Skeletal muscle cell (primary cell): ENCODE data around the gene KNL1.
A peak's percentile ranks its signal among the peaks of the same experiment; 100 is the strongest.
"Not testable (repeated sequence)": the region's sequence is repeated elsewhere in the genome, so short reads cannot be mapped to it uniquely, and the experiment has no call there.

Source experiments
- DNase-seq: peaks from one replicate; pipeline ENCODE4 v3.0.0-alpha.2; 2010; ENCODE audit warnings: low read depth
- H3K4me3 ChIP-seq: 2 replicates; pipeline ENCODE4 v1.5.1; 2011; ENCODE audit warnings: low read depth, mild to moderate bottlenecking, control low read depth, low read length, moderate library complexity

The KNL1 gene

GRCh38 chr15:40576914-40577313, 17.1 kb upstream of the KNL1 start:
- not testable (repeated sequence) for DNase-seq, H3K4me3 ChIP-seq

- no peak for DNase-seq
- H3K4me3 ChIP-seq = no peak overlapping the region
Measured at GRCh38 chr15:40578892-40579291, 15.2 kb upstream of the KNL1 start.

GRCh38 chr15:40581796-40582195, 12.3 kb upstream of the KNL1 start:
- DNase-seq, H3K4me3 ChIP-seq: not testable (repeated sequence)

- peak overlapping the region; percentile 18 for H3K4me3 ChIP-seq
- no peak for DNase-seq
Measured at GRCh38 chr15:40582726-40583246, 11.3 kb upstream of the KNL1 start.

GRCh38 chr15:40584191-40584590, 9.9 kb upstream of the KNL1 start:
- DNase-seq = no peak
- H3K4me3 ChIP-seq = no peak overlapping the region

- no peak overlapping the region for H3K4me3 ChIP-seq
- no peak for DNase-seq
Measured at GRCh38 chr15:40590667-40591050, 3.4 kb upstream of the KNL1 start.

GRCh38 chr15:40591389-40591788, 2.7 kb upstream of the KNL1 start:
- no peak overlapping the region for H3K4me3 ChIP-seq
- no peak for DNase-seq

GRCh38 chr15:40593165-40593564, 884 bp upstream of the KNL1 start:
- H3K4me3 ChIP-seq = no peak overlapping the region
- DNase-seq = no peak

GRCh38 chr15:40594429-40594836, 384 bp downstream of the KNL1 start:
- no peak for DNase-seq
- H3K4me3 ChIP-seq = peak overlapping the region; percentile 66

- DNase-seq = no peak
- peak overlapping the region; percentile 66 for H3K4me3 ChIP-seq
Measured at GRCh38 chr15:40595219-40595618, 1.2 kb downstream of the KNL1 start.

- no peak for DNase-seq
- peak overlapping the region; percentile 66 for H3K4me3 ChIP-seq
Measured at GRCh38 chr15:40595773-40596172, 1.7 kb downstream of the KNL1 start.

GRCh38 chr15:40597024-40597423, 3.0 kb downstream of the KNL1 start:
- no peak for DNase-seq
- H3K4me3 ChIP-seq = no peak overlapping the region

GRCh38 chr15:40598126-40598525, 4.1 kb downstream of the KNL1 start:
- DNase-seq = no peak
- H3K4me3 ChIP-seq = no peak overlapping the region

- no peak overlapping the region for H3K4me3 ChIP-seq
- no peak for DNase-seq
Measured at GRCh38 chr15:40598672-40599071, 4.6 kb downstream of the KNL1 start.

- DNase-seq = no peak
- no peak overlapping the region for H3K4me3 ChIP-seq
Measured at GRCh38 chr15:40600956-40601355, 6.9 kb downstream of the KNL1 start.

GRCh38 chr15:40603935-40604334, 9.9 kb downstream of the KNL1 start:
- no peak for DNase-seq
- H3K4me3 ChIP-seq = no peak overlapping the region

- DNase-seq = no peak
Measured at GRCh38 chr15:40613080-40613479, 19.0 kb downstream of the KNL1 start.

GRCh38 chr15:40618023-40618422, 24.0 kb downstream of the KNL1 start:
- no peak for DNase-seq
- H3K4me3 ChIP-seq = no peak overlapping the region

More at GRCh38 chr15:40613080-40613479, 19.0 kb downstream of the KNL1 start:
- no peak overlapping the region for H3K4me3 ChIP-seq

GRCh38 chr15:40618906-40619305, 24.9 kb downstream of the KNL1 start:
- H3K4me3 ChIP-seq = no peak overlapping the region
- DNase-seq = no peak

GRCh38 chr15:40623361-40623760, 29.3 kb downstream of the KNL1 start:
- H3K4me3 ChIP-seq = no peak overlapping the region
- DNase-seq = no peak

GRCh38 chr15:40630313-40630712, 36.3 kb downstream of the KNL1 start:
- no peak overlapping the region for H3K4me3 ChIP-seq
- no peak for DNase-seq

GRCh38 chr15:40633178-40633577, 39.1 kb downstream of the KNL1 start:
- no peak overlapping the region for H3K4me3 ChIP-seq
- DNase-seq = no peak
